NOMO-1 treated with dmso at 0.1 percent for 144 hours (cell line): Measurements from ENCODE around the gene ZNF628.
"Not testable (repeated sequence)": the region's sequence is repeated elsewhere in the genome, so short reads cannot be mapped to it uniquely, and the experiment has no call there.

Experiments used
- DNase-seq: peaks from one replicate; lab custom pipeline; 2025; ENCODE audit not compliant: unreplicated experiment; lab: John Stamatoyannopoulos, UW

The ZNF628 gene

DNA sequence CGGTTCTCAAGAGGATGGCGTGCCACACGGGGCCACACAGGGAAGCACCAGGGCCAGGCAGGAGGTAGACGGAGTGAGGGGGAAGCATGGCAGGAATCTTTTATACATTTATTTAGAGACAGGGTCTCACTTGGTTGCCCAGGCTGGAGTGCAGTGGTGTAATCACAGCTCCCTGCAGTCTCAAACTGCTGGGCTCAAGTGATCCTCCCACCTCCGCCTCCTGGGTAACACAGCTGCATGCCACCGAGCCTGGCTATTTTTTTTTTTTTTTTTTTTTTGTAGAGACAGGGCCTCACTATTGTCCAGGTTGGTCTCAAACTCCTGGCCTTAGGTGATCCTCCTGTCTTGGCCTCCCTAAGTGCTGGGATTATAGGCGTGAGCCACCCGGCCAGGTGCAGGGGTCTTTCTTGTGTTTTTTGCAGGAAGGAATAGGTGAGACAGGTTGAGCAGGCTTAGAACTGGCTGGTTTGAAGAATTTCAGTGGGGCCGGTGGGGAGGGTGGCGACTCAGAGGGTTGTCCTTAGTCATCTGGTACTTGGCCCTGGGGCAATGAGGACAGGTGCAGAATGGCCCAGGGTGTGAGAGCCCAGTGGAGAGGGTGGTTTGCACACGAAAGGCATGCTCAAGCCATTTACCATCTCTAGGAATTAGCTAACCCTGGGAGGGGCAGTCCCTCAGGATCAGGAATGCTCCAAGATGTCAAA, 19.4 kb downstream of the ZNF628 start:
- no peak for DNase-seq

- not testable (repeated sequence) for DNase-seq
Measured at GRCh38 chr19:55496820-55497219, 20.4 kb downstream of the ZNF628 start.

DNA sequence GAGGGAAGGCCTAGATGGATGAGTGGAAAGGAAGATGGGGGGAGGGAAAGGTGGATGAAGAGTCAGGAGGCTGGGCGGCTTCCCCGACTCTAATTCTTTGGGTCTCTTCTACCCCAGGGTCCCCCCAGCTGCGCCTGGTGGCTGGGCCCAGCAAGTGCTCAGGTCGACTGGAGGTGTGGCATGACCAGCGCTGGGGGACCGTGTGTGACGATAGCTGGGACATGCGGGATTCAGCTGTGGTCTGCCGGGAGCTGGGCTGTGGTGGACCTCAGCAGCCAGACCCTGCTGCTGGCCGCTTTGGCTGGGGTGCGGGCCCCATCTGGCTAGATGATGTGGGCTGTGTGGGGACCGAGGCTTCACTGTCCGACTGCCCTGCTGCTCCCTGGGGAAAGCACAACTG, 21.3 kb downstream of the ZNF628 start:
- no peak for DNase-seq

- no peak for DNase-seq
Measured at GRCh38 chr19:55498246-55498840, 21.9 kb downstream of the ZNF628 start.

DNA sequence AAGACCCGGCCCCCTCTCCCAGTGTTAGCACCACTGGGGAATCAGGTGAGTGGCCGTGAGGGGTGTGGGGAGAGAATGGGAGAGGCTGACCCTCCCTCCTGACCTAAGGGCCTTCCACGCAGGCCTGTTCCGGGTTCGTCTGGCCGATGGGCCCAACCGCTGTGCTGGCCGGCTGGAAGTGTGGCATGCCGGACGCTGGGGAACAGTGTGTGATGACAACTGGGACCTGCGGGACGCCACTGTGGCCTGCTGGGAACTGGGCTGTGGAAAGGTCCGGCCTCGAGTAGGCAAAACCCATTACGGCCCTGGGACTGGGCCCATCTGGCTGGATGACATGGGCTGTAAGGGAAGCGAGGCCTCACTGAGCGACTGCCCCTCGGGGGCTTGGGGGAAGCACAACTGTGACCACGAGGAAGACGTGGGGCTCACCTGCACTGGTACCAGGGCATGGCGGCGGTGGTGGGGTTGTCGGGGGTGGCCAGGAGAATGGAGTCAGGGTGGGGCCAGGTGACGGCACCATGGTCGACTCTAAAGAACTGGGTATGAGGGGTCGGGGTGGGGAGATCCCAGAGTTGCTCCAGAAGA, 24.0 kb downstream of the ZNF628 start:
- DNase-seq = no peak

DNA sequence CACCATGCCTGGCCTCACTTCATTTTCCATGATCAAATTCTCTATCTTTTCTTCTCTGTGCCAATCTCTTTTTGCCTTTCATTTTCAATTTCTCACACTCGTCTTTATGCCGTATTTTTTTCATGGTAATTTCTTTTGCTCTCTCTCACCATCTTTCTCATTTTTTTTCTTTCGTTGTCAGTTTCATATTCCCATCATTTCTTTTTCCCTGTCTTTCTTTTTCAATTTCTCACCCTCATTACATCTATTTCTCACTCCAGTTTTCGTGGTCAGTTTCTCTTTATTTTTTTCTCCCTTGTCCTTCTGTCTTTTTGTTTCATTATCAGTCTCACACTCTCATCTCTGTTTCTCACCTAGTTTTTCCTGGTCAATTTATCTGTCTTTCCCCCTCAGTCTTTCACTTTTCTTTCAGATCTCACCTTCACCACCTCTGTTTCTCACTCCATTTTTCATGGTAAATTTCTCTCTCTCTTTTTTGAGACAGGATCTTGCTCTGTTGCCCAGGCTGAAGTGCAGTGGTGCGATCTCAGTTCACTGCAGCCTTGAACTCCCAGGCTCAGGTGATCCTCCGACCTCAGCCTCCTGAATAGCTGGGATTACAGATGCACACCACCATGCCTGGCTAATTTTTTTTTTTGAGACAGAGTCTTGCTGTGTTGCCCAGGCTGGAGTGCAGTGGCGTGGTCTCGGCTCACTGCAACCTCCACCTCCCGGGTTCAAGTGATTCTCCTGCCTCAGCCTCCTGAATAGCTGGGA, 26.0 kb downstream of the ZNF628 start:
- DNase-seq = no peak

GRCh38 chr19:55503157-55503501, 26.7 kb downstream of the ZNF628 start:
- DNase-seq = no peak

DNA sequence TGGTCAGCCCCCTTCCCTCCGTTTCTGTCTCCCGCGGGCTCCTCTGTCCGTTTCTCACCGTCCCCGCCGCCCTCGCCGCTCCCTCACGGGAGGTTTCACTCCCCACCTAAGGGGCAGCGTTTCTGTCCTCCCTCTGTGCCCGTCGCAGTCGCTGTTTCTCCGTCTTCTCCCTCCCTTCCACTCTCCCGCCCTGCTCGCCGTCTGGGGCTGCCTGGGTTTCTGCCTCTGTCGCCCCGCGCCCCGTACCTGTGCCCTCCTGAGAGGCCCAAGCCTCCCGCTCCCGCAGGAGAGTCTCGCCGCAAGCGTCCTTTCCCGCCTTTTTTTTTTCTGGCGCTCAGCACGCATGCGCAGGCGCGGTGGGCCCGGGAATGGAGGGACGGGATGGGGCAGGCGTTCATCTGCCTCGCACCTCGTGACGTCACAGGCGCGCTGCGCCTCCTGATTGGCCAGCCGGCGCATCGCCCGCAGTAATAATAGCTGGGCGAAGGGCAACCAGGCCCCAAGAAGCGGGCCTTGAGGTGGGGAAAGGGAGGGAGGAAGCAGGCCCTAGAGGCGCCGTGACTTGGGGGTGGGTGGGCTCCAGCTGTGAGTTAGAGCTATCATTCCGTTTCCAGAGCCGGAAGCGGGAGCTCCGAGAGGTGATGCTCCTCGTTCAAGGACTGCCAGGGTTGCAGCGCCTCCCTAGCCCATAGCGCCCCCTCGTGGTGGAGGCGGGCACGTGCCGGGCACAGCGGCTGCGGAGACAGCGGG, 27.3 kb downstream of the ZNF628 start:
- peak; percentile 85 for DNase-seq

GRCh38 chr19:55504252-55504603, 27.8 kb downstream of the ZNF628 start:
- DNase-seq = no peak

- no peak for DNase-seq
Measured at GRCh38 chr19:55504981-55505380, 28.6 kb downstream of the ZNF628 start.

DNA sequence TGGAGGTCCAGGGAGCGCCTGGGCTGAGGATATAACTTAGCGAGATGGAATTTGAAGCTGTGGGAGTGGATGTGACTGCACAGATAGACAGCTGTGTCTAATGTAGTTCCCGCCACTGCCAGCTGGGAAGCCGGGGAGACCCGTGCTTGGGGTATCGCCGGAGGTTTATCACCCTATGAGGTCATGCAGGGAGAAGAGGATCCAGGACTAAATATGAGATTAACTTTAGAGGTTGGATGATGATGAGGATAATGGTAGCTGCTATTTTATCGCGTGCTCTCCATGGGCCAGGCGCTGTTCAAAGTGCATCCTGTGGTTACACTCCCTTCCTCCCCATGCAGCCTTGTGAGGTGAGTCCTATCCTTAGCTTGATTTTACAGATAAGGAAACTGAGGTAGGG, 31.7 kb downstream of the ZNF628 start:
- DNase-seq = no peak

GRCh38 chr19:55516878-55517620, 40.6 kb downstream of the ZNF628 start:
- peak; percentile 82 for DNase-seq

DNA sequence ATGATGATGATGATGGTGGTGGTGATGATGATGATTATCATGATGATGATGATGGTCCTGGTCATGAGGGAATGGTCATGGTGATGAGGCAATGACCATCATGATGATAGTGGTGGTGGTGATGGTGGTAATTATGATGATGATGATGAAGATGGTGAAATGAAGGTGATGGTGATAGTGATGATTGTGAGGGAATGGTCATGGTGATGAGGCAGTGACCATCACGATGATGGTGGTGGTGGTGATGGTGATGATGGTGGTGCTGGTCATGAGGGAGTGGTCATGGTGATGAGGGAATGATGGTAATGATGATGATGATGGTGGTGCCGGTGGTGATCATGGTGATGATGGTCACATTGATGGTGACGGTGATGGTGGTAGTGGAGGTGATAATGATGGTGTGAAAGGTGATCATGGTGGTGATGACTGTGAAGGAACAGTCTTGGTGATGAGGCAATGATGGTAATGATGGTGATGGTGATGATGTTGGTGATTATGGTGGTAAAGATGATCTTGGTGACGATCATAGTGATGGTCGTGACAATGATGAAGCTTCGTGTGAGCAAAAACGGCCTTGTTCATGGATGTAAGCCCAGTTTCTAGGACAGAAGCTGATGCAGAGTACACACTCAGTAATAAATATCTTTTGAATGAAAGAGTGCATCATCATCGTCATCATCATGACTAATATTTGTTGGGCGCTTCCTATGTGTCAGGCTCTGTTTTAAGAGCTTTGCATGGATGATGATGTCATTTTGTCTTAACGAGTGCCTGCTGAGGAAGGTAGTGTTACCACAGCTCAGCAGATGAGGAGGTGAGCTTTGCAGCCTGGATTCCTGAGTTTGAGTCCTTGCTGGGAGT, 43.3 kb downstream of the ZNF628 start:
- no peak for DNase-seq

GRCh38 chr19:55520691-55521292, 44.4 kb downstream of the ZNF628 start:
- no peak for DNase-seq

DNA sequence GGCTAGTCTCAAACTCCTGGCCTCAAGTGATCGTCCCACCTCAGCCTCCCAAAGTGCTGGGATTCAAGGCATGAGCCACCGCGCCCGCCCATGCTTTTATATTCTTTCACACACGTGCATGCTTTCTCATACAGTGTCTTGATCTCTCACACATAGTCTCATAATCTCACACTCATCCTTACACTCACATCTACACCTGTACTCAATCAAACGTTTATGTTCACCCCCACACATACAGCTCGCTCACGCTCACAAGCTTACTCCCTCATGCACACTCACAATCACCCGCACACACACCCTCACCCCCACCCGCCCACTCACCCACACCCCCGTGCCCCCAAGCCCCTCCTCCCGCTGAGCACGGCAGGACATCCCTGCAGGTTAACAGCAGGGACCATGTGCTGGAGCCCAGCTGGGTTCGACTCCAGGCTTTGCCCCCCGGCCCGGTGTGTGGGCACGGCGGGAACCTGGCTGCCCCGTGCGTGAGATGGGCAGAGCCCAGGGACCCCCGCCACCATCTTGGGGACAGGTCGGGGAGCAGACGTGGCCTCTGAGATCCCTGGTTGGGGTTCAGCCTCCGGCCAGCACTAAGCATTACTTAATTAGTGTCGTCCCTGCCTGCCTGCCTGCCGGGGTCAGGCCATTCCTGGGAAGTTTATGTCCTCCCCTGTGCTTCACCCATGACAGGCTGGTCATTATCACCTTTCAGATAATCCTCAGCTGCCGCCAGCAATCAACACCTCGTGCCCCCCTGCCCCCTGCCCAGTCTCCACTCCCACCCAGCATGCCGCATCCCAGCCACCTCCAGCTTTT, 49.1 kb downstream of the ZNF628 start:
- DNase-seq = no peak

DNA sequence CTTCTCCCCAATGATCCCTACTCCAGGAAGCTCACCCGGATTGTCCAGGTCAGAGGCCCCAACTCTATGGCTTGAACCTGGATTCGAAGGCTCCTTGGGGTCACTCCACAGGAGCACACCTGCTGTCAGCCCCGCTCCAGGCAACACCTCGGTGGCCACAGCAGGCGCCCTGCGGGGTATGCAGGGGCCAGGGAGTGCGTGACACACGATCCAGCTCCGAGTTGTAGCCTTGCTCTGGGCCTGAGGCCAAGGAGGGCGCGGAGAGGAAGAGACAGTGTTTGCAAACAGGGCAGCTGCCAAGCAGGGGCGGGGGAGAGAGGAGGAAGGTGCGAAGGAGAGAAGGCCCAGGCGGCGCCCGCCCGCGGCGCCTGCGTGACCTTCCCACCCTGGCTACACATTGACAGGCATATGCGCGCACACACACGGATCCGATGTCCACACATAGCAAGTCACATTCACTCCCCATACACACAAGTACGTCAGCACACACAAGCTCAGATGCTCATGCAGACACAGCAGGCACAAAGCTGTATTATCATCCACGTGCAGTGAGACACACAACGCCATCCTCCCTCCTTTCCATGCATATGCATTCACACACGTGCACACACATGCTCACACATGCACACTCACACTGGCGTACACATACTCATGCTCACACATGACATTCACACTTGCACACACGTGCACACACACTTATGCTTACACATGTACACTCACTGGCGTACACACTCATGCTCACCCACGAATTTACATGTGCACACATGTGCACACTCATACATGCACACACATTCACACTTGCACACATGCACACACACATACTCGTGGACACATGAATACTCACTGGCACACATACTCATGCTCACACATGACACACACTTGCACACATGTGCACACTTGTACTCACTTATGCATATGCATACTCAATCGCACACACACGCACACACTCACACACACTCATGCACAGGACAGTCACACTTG, 50.1 kb downstream of the ZNF628 start:
- no peak for DNase-seq
